Spleen (tissue), 7 donors: ENCODE measurements around the gene ADIPOR2.

Experiments
- CTCF ChIP-seq, 11 experiments: fragments of 200-600 bp in 7 of 11; fragments of 450-650 bp in 4 of 11; sonication (generic) in 4 of 11; IDR thresholded peaks in 8 of 11; conservative IDR thresholded peaks in 3 of 11; 1 replicate in 7 of 11; 2 replicates in 4 of 11; pipeline versions ENCODE4 v1.4.0 to v1.8.0; 2016 to 2021; ENCODE audit warnings: antibody characterized with exemption in 11 of 11, inconsistent platforms in 4 of 11, mild to moderate bottlenecking in 1 of 11
- POLR2A ChIP-seq, 3 donors: fragments of 450-650 bp; IDR thresholded peaks; one replicate each; pipeline ENCODE4 v1.5.1; 2017; ENCODE audit warnings: antibody characterized with exemption in 3 of 3, mild to moderate bottlenecking in 1 of 3
- POLR2AphosphoS5 ChIP-seq, 3 donors: sonication (generic); formaldehyde crosslinking; IDR thresholded peaks; one replicate each; pipeline ENCODE4 v1.5.1; 2017; ENCODE audit warnings: antibody characterized with exemption in 3 of 3
- donor health status: DM: no; HTN: no; CAD: no; lungs with moderate emphysema.
- donor health status: DM: no; HTN: no; CAD: no.
- donor health status: DM: no; HTN: no; CAD: no.

- TF ChIP-seq POLR2AphosphoS5 (IDR thresholded peaks at IDR 0.05) (no peak), CTCF (IDR thresholded peaks at IDR 0.05 in 8 of 11, conservative IDR thresholded peaks at IDR 0.05 in 3 of 11) (no peak), POLR2A (IDR thresholded peaks at IDR 0.05) (no peak)
Observed at GRCh38 chr12:1676043-1676442, 14.8 kb upstream of the ADIPOR2 start.
